Stimulated activated CD4-positive, alpha-beta T cell treated with anti-CD3 and anti-CD28 coated beads, TNF-alpha, amount 100 ng/mL, for 4 hours (primary cell): Measurements from ENCODE around the gene RPS6KA6.
"Not testable (repeated sequence)": the region's sequence is repeated elsewhere in the genome, so short reads cannot be mapped to it uniquely, and the experiment has no call there.

ENCODE experiments used
- DNase-seq, 3 experiments: peaks; one replicate each; pipeline ENCODE4 v3.0.0-alpha.2; 2020; ENCODE audit warnings: low read depth in 3 of 3

RPS6KA6 gene

DNA sequence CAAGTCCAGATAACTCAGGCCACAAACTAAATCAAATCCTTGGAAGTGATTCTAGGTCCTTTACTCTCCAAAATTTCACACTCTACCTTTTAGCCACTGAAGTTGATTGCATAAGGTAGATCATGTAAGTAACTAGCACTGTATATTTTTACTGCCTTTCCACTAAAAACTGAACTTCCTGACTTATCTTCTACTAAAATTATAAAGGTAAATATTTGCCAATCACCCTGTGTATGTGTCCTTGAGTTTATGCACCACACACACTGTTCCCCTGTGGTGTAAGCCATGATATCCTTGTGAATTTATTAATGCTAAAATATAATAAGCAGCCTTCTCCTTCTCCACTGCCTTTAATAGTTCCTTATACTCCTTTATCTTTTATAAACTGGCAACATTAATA is 25.6 kb downstream of the RPS6KA6 start:
- DNase-seq, result no peak

DNA sequence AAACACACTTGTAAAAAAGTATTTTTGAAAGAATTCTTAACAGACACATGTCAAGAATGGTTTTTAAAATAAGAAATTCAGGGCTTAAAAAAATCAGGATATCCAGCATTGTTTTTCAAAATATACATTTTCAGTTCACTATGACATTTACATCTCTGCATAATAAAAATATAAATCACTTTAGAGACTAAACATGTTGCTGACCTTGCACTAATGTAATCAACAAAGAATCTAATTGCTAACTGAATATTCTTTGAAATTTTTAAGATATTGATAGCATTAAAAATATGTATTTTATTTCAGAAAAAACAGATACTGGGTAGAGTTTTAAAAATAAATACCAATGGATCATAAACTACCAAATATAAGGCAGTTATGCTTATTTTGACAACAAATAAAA is 26.4 kb downstream of the RPS6KA6 start:
- DNase-seq, result no peak

DNA sequence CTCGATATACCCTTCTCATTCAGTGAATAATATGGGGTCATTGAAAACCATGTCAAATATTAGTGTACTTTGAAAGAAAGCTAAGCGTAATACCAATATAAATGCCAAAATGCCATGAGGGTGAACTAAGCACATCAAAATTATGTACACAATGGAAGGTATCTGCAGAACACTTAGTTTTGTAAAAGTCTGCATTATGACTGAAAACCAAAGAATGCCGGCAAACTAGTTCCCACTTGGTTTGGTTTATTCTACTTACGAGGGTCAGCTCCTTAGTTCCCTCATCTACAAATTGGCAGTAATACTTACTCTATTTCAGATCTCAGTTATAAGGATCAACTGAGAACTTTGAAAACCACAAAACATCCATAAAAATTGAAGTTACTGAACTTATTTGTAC is 27.3 kb downstream of the RPS6KA6 start:
- no peak for DNase-seq

DNA sequence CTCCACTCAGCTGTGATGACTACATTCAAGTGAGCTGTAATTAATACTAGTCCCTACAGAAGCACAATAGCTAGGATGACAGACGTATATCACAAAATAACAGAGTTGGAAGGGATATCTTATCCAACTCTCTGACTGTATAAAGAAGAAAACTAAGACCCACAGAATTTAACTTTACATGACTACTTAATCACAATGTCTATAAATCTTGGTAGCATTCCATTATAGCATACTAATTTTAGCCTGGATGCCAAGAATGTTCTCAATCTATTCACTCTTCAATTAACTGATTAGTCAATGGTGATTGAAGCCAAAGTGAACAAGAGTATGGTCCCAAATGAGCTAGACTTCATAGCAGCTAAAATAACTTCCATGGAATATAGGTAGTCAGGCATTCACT is 31.2 kb downstream of the RPS6KA6 start:
- DNase-seq, result no peak

DNA sequence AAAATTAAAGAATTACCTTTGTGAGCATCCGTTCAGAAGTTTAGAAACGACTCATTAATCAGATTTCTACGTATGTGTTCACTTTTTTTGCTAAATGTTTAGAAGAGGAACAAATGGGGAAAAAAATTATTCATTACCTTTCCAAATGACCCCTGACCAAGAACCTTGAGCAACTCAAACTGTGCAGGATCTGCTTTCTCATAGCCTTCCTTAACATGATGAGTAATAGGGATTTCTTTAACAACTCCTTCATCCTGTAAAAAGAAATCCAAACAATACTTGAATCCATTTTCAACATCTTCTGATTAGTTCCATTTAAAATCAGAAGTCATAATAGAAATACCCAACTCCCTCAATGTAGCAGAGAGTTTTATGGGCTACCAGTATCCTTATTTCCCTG is 32.1 kb downstream of the RPS6KA6 start:
- DNase-seq, result no peak

DNA sequence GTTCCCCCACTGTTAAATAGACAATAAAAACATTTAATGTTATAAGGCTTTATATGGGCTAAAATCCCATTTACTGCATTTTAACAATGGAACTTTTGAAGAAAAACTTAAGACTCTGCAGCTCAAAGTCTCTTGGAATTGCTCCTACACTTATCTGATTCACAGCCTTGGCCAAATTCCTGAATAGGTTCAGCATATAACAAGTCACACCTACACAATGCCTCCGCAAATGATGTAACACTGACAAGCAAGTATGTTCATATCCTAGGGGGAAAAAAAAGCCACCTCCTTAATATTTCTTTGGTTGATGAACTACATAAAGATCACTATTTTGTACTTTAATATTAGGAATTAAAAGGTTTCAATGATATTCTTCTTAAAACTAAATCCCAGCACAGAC is 34.5 kb downstream of the RPS6KA6 start:
- DNase-seq, result no peak

DNA sequence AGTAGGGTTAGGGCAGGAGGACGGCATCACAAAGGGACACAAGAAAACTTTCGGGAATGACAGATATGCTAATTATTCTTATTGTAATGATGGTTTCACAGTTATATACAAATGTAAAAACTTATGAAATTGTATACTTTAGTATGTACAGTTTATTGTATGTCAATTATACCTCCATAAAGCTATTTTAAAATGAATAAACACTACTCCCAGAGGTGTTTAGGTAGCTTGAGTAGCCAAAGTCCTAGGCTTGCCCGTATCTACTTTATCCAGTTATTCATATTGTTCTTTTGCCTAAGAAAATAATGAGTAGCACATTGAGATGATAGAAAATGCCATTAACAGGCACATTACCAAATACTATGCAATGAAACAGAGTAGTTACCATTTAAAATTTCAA is 43.0 kb downstream of the RPS6KA6 start:
- DNase-seq, result no peak

DNA sequence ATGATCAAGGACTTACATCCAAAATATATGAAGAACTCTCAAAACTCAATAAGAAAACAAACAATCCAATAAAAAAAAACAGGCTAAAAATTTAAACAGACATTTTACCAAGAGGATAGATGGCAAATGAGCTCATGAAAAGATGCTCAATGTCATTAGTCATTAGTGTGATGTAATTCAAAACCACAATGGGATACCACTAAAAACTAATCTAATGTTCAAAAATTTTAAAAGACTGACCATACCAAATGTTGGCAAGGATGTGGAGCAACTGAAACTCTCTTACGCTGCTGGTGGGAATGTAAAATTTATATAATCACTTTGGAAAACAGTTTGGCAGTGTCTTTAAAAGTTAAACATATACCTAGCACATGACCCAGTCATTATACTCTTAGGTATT is 43.7 kb downstream of the RPS6KA6 start:
- DNase-seq, result no peak

DNA sequence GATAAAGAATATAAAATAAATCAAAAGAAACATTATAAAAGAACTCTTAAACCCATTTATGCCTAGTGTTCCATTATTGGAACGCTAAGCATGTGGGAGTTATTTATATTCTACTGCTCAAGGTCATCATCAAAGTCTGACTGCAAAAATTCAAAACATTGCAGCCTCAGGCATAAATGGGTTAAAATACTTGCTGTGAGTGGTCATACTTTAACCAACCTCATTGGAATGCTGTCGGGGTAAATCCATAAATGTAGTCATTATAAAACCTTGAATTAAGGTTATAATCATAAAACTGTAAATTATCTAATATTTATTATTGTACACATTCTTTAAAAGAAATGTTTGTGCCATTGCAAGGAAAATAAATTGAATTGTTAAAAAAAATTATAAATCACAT is 55.0 kb downstream of the RPS6KA6 start:
- no peak for DNase-seq

DNA sequence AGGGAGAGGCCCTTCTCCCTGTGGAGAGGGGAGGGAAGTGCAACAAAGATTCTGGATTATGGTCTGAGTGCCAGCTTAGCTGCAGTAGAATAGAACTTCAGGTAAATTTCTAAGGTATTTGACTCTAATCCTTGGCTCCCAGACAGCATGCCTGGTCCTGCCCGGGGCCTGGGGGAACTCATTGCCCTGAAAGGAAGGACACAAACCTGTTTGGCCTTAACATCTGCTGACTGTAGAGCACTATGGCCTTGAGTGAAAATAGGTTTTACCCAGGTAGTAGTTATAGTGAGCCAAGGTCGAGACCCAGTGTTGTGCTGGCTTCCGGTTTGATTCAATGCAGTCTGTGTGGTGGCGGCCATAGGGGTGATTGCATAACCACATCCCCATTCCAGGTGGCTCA is 64.4 kb downstream of the RPS6KA6 start:
- DNase-seq, result no peak

DNA sequence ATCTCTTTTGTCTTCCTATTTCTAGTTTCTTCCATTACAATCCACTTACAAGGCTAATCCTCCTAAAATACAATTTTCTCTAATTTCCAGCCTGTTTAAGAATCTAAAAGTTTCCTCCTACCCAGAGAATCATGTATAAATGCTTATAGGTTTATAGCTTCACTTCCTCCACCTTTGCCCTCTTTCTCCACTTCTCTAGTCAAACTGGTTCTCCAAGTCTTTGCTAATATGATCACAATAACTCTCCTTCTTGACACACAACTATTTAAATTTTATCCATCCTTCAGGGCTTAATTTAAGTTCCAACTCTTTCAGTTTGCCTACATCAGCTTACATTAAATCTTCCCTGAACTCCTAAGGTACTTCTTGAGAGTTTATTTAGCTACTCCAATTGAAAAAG is 69.2 kb downstream of the RPS6KA6 start:
- DNase-seq, result no peak

DNA sequence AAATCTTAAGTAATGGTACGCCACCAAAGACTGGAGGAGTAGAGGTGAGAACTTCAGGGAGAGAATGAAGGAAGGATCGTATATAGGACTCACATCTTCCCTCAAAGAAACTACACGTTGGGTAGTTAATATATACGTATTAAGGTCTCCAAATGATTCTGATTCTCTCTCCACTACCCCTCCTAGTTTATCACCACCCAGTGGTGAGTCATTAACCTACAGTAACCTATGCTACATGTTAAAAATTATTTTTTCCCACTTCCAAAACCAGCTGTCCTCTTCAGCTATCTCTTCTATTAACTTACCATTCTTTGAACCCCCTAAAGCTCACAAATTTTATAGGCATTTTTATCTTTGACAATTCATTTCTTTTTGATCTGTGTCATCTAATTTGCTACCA is 69.7 kb downstream of the RPS6KA6 start:
- DNase-seq, result no peak

DNA sequence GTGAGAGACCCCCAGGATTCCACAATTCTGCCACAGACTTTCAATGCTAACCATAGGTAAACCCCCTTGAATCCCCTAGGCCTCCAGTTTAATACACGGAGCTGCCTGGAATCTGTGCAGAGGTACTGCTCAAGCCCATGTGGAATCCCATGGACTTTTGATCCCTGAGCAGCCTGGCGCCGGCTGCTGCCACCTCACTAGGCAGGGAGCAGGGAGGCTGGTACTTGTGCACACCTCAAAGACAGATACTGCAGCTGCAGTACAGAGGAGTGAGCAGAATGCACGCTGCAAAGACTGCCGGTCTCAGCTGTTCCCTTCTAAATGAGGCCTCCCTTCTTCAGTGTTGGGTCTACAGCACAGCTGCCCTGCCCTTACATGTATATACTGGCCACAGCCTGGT is 79.4 kb downstream of the RPS6KA6 start:
- no peak for DNase-seq

DNA sequence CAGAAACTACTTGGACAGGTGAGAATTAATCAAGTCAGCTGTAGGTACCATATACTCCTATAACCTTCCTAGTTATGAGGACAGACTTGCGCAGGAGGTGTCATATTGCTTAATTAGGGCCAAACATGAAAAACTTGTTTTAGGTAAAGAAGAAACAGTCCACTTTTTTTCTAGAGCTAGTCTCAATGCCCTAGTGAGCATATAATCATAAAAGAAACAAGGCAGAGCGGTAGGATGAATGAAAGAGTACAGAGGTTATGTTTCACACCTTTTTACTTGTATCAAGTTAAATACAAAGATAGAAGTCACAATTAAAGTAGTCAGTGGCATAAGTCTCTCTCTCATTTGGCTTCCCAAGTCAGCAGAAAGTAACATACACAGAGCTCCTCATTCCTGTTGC is 88.9 kb downstream of the RPS6KA6 start:
- DNase-seq, result no peak

DNA sequence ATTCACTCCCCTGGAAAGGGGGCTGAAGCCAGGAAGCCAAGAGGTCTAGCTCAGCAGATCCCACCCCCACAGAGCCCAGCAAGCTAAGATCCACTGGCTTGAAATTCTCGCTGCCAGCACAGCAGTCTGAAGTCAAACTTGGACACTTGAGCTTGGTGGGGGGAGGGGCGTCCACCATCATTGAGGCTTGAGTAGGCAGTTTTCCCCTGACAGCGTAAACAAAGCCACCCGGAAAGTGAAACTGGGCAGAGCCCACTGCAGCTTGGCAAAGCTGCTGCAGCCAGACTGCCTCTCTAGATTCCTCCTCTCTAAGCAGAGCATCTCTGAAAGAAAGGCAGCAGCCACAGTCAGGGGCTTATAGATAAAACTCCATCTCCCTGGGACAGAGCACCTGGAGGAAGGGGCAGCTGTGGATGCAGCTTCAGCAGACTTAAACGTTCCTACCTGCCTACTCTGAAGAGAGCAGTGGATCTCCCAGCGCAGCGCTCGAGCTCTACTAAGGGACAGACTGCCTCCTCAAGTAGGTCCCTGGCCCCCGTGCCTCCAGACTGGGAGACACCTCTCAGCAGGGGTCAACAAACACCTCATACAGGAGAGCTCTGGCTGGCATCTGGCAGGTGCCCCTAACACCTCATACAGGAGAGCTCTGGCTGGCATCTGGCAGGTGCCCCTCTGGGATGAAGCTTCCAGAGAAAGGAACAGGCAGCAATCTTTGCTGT is 108.4 kb downstream of the RPS6KA6 start:
- DNase-seq, result not testable (repeated sequence)

DNA sequence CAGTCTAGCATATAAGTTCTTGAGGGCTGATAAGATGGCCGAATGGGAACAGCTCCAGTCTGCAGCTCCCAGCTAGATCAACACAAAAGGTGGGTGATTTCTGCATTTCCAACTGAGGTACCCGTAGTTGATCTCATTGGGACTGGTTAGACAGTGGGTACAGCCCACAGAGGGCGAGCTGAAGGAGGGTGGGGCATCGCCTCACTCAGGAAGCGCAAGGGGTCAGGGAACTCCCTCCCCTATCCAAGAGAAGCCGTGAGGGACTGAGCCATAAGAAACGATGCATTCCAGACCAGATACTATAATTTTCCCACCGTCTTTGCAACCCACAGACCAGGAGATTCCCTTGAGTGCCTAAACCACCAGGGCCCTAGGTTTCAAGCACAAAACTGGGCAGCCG is 109.0 kb downstream of the RPS6KA6 start:
- DNase-seq, result no peak

DNA sequence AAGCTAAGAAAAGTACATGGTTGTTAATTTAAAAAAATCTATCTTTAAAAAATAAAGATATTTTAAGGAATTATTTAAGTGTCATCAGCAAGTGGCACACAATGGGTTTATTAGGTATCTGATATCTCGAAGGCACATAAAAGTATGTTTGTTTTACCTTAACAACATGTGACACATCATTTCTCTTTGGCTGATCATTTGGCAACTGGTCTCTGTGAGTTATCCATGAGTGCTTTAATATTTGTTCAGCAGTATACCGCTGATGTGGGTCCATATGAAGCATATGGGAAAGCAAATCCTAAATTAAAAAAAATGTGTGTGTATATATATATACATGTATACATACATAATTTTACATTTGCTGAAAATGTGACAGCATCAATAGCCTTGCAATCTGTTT is 123.2 kb downstream of the RPS6KA6 start:
- DNase-seq, result no peak

DNA sequence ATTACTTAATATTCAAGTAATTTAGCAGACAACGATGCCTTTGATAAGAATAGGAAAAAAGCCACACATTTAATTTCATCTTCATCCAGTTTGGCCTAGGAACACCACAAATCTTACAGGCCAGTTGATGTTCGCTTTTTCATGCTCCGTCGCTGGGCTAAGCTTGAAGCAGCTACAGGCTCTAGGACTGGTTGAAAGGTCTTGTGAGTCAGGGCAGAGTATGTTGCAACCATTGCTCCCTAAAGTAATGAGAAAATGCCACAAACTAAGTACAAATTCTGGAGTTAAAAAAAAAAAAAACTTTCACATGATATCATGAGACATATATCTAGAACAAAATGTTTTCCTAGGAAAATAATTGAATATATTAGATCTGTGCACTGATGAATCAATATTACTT is 123.8 kb downstream of the RPS6KA6 start:
- DNase-seq, result no peak

DNA sequence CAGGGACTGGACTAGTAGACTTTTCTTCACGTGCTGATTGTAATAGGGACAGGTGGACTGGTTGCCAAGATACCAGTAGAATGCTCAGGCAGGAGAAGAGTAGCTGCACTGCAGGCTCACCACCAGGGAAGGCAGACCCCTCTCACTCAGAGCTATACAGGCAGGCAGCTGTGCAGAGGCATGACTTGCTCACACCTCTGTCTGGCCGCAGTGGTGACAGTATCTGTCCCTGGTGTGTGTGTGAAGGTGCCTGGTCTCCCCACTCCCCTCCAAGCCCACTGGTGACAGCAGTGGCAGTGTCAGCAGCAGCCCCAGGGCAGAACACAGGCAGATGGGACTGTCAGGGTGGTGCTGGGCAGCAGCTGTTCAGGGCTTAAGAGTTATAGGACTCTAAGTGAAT is 140.7 kb downstream of the RPS6KA6 start:
- DNase-seq, result no peak

DNA sequence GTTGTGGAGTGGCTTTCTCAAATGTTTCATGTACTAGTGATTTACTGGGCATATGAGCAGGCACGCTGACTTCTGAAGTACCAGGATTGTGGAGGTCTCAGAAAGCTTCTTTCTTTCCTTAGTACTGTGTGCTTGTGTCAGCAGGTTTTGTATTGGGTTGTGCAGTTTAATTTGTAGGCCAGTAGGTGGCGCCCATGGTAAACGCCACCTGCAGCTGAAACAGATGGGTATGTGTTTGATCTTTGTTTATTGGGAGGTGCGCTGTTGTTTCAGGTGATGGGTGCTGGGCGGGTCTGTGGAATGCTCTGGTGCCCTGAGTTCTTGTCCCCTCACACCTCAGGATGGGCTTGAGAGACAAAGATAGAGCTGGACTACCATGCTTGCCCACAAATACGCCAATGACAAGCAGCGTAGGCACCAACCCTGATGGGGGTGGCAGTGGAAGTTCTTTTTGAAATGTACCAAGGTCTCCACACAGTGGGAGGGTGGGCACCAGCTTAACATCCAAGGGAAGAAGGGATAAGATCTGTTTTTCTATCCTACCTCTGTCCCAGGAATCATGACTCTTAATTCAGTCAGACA is 141.5 kb downstream of the RPS6KA6 start:
- DNase-seq, result no peak

DNA sequence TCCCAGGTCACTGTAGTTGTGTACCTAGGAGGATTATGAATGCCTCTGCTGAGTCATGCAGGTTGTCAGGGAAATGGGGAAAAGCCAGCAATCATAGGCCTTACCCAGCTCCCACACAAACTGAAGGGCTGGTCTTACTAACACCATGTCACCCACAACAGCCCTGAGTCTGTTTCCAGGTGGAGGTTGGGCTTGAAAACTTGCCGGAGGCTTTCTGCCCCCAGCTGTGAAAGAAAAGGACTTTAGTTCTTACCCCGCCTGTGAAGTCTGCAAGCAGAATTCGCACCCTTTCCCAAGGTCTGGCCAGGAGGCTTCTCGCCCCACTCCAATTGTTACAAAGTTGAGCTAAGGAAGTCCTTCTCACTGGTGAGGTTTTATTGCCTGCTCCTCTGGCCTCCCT is 143.9 kb downstream of the RPS6KA6 start:
- no peak for DNase-seq
